ENCODE measurements around the gene ENTPD2. TPM values are rescaled to one million over a fixed set of nuclear protein-coding genes. Genes with fewer than 3 reads are reported as not detected.
A peak's percentile ranks its signal among the peaks of the same experiment; 100 is the strongest.
"Not testable (repeated sequence)": the region's sequence is repeated elsewhere in the genome, so short reads cannot be mapped to it uniquely, and the experiment has no call there.

The ENTPD2 gene
- total RNA-seq, 1 donor from 2014 or later: 1.3 TPM

- no peak for DNase-seq (ENCODE audit: low spot score)
These were observed 8.4 kb downstream of the ENTPD2 start for GRCh38 chr9:137045294-137046087.

GRCh38 chr9:137044502-137045177 is 9.2 kb downstream of the ENTPD2 start:
- DNase-seq (ENCODE audit: low spot score): no peak

GRCh38 chr9:137044037-137044436 is 9.8 kb downstream of the ENTPD2 start:
- no peak for DNase-seq (ENCODE audit: low spot score)

GRCh38 chr9:137042751-137043727 is 10.8 kb downstream of the ENTPD2 start:
- no peak for DNase-seq (ENCODE audit: low spot score)

- DNase-seq (ENCODE audit: low spot score): no peak
These were observed 12.7 kb downstream of the ENTPD2 start for GRCh38 chr9:137041124-137041523.

- no peak for DNase-seq (ENCODE audit: low spot score)
These were observed 13.3 kb downstream of the ENTPD2 start for GRCh38 chr9:137040568-137040967.

GRCh38 chr9:137039611-137040366 is 14.1 kb downstream of the ENTPD2 start:
- DNase-seq (ENCODE audit: low spot score): no peak

GRCh38 chr9:137038916-137039315 is 14.9 kb downstream of the ENTPD2 start:
- DNase-seq (ENCODE audit: low spot score): no peak

- DNase-seq (ENCODE audit: low spot score): no peak
These were observed 16.4 kb downstream of the ENTPD2 start for GRCh38 chr9:137037483-137037882.

- no peak for DNase-seq (ENCODE audit: low spot score)
These were observed 16.8 kb downstream of the ENTPD2 start for GRCh38 chr9:137037035-137037434.

- no peak for DNase-seq (ENCODE audit: low spot score)
These were observed 17.9 kb downstream of the ENTPD2 start for GRCh38 chr9:137035937-137036336.

- no peak for DNase-seq (ENCODE audit: low spot score)
These were observed 18.4 kb downstream of the ENTPD2 start for GRCh38 chr9:137035507-137035834.

- peak; percentile 86 for DNase-seq (ENCODE audit: low spot score)
These were observed 19.0 kb downstream of the ENTPD2 start for GRCh38 chr9:137034709-137035506.

GRCh38 chr9:137034039-137034708 is 19.7 kb downstream of the ENTPD2 start:
- DNase-seq (ENCODE audit: low spot score): no peak

- not testable (repeated sequence) for DNase-seq (ENCODE audit: low spot score)
These were observed 20.4 kb downstream of the ENTPD2 start for GRCh38 chr9:137033481-137033880.

GRCh38 chr9:137032858-137033257 is 21.0 kb downstream of the ENTPD2 start:
- DNase-seq (ENCODE audit: low spot score): no peak

GRCh38 chr9:137031904-137032640 is 21.8 kb downstream of the ENTPD2 start, which contains the start of gene FUT7:
Gene FUT7 (minus strand): TSS chr9:137032088. CDS start chr9:137031991, 97 bp downstream.
- DNase-seq (ENCODE audit: low spot score): no peak

- no peak for DNase-seq (ENCODE audit: low spot score)
These were observed 23.0 kb downstream of the ENTPD2 start for GRCh38 chr9:137030538-137031527.

All from ureter (tissue), 1 donor.